Measurements from ENCODE around the gene PPA2. TPM values are rescaled to one million over a fixed set of nuclear protein-coding genes. Genes with fewer than 3 reads are reported as not detected.

Gene PPA2
- polyA plus RNA-seq, 2 donors = 50.2 to 86.8 TPM

DNA sequence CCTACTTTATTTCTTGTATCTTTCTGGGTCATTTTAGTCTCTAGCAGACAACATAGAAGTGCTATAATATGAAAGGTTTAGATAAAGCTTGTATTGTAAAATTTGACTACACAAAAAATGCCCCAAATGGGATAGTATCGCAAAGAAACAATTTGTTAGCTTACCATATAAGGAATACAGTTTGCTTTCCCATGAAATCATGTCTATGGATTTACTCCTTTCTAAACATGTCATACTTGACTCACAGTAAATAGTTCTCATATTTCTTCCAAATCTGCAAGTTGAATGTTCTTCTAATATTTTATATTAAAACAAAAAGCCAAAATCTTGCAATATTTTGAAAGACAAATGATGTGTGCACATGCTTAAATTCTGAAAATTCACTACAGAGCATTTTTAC lies 103.9 kb downstream of the PPA2 start:
- Histone ChIP-seq H3K4me1 (ENCODE audit: control insufficient read depth in 2 of 2, insufficient read depth in 2 of 2, low read length in 1 of 2) (no peaks in the 10 kb centered on the region), H3K4me3 (ENCODE audit: low read depth in 1 of 2, low read length in 2 of 2) (no peak overlapping the region), H3K27me3 (ENCODE audit: control insufficient read depth in 1 of 2, insufficient read depth in 2 of 2, low read length in 2 of 2) (no peaks in the 10 kb centered on the region), H3K36me3 (ENCODE audit: control insufficient read depth in 2 of 2, insufficient read depth in 2 of 2, low read length in 1 of 2) (no peaks in the 10 kb centered on the region), H3K27ac (ENCODE audit: low read depth in 2 of 2, low read length in 1 of 2) (no peak overlapping the region), H3K9me3 (ENCODE audit: control insufficient read depth in 2 of 2, insufficient read depth in 1 of 2, low read depth in 1 of 2, low read length in 1 of 2) (no peaks in the 10 kb centered on the region)
- 80 to 84% methylated on average over 1 of the region's 1 CpG for WGBS, 2 donors

DNA sequence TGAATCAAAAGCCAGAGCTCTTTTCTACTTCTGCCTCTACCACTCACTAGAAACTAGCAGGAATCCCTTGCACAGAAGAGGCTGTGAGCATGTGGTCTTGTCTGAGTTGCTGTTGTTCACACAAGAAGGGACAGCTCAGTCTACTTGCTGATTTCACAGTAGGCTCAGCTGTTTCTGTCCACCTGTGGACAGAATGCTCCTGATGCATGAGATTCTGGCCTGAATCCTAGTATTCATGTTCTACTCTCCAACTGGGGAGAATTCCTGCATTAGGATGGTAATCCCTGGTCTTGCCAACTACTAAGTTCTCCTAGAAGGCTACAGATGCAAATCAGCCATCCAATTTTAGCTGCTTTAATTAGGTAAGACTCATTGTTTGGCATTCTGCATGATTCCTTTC lies 112.8 kb downstream of the PPA2 start:
- no peak overlapping the region for H3K4me3 ChIP-seq (ENCODE audit: low read depth in 1 of 2, low read length in 2 of 2)
- H3K27me3 ChIP-seq (ENCODE audit: control insufficient read depth in 1 of 2, insufficient read depth in 2 of 2, low read length in 2 of 2) = no peaks in the 10 kb centered on the region
- no peak overlapping the region for H3K27ac ChIP-seq (ENCODE audit: low read depth in 2 of 2, low read length in 1 of 2)
- no peaks in the 10 kb centered on the region for H3K9me3 ChIP-seq (ENCODE audit: control insufficient read depth in 2 of 2, insufficient read depth in 1 of 2, low read depth in 1 of 2, low read length in 1 of 2)
- H3K4me1 ChIP-seq (ENCODE audit: control insufficient read depth in 2 of 2, insufficient read depth in 2 of 2, low read length in 1 of 2) = no peaks in the 10 kb centered on the region
- H3K36me3 ChIP-seq (ENCODE audit: control insufficient read depth in 2 of 2, insufficient read depth in 2 of 2, low read length in 1 of 2) = peaks cover 0 to 3% of the 10 kb centered on the region in 2 donors

DNA sequence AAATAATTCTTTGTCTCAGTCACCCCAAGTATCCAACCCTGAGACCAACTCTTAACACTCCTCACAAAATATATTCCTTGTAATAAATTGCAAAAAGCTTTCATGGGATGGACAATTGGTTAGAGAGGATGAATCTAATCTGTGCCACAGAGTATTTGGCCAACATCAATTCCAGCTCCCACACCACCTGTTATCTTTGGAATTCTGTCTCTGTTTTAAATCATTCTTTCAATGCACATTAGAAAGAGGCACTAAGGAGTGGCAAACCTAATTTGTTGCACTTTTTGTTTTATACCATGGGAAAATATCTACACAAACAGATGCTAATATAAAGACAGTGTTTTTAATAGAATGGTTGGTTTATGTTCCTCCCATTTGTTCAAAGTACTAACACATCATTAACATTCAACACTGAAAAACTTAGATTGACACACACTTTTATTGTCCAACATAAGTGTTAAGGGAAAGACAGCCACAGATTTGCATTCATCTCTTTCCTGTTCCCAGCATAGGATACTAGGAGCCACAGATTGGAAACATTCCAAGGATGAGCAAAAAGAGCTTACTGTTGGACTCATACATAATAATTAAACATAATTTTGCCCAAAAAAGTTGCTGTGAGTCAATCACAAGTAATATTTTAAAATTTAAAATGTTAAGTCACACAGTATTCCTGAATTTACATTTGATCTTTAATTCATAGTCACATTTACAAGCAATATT lies 116.4 kb downstream of the PPA2 start:
- H3K4me1 ChIP-seq (ENCODE audit: control insufficient read depth in 2 of 2, insufficient read depth in 2 of 2, low read length in 1 of 2) = no peaks in the 10 kb centered on the region
- H3K36me3 ChIP-seq (ENCODE audit: control insufficient read depth in 2 of 2, insufficient read depth in 2 of 2, low read length in 1 of 2) = peaks cover 0 to 3% of the 10 kb centered on the region in 2 donors
- no peaks in the 10 kb centered on the region for H3K27me3 ChIP-seq (ENCODE audit: control insufficient read depth in 1 of 2, insufficient read depth in 2 of 2, low read length in 2 of 2)
- no peak overlapping the region for H3K4me3 ChIP-seq (ENCODE audit: low read depth in 1 of 2, low read length in 2 of 2)
- no peaks in the 10 kb centered on the region for H3K9me3 ChIP-seq (ENCODE audit: control insufficient read depth in 2 of 2, insufficient read depth in 1 of 2, low read depth in 1 of 2, low read length in 1 of 2)
- no peak overlapping the region for H3K27ac ChIP-seq (ENCODE audit: low read depth in 2 of 2, low read length in 1 of 2)

DNA sequence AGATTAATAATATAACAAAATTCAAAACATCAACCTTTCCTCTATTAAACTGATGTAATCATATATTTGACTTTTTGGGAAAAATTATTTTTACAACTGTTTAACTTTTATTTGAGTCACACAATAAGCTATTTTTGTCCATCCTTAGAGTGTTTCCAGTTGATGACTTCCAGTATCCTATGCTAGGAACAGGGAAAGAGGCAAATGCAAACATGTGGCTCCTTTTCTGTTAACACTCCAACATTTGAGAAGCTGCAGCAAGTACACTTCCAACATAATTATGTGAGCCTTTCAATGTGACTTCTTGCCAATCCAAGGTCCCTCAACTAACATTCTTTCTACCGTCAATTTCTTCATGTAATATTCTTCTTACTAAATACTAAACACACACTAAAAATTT lies 117.7 kb downstream of the PPA2 start:
- Histone ChIP-seq H3K27ac (ENCODE audit: low read depth in 2 of 2, low read length in 1 of 2) (no peak overlapping the region), H3K36me3 (ENCODE audit: control insufficient read depth in 2 of 2, insufficient read depth in 2 of 2, low read length in 1 of 2) (peaks cover 0 to 3% of the 10 kb centered on the region in 2 donors), H3K4me3 (ENCODE audit: low read depth in 1 of 2, low read length in 2 of 2) (no peak overlapping the region), H3K27me3 (ENCODE audit: control insufficient read depth in 1 of 2, insufficient read depth in 2 of 2, low read length in 2 of 2) (no peaks in the 10 kb centered on the region), H3K9me3 (ENCODE audit: control insufficient read depth in 2 of 2, insufficient read depth in 1 of 2, low read depth in 1 of 2, low read length in 1 of 2) (no peaks in the 10 kb centered on the region), H3K4me1 (ENCODE audit: control insufficient read depth in 2 of 2, insufficient read depth in 2 of 2, low read length in 1 of 2) (no peaks in the 10 kb centered on the region)
- 75 to 85% methylated on average over 1 of the region's 1 CpG for WGBS, 2 donors

DNA sequence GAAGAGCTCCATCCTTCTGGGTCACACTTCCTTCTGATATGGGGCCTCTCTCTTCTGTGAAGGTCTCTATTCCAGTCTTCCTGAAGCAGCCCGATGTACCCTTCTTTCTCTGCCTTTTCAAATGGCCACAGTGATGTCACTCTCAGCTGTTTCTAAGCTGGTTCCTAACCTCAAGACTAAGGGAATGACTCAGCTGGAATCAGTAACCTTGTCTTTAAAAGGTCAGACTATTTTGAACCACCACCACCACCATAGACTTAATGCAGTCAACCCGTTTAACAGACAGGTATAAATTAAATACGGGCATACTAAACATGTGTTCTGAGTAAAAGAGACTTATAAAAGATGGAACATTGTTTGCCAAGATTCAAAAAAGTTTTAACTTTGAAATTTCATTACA lies 121.0 kb downstream of the PPA2 start:
- H3K4me3 ChIP-seq (ENCODE audit: low read depth in 1 of 2, low read length in 2 of 2) = no peak overlapping the region
- no peaks in the 10 kb centered on the region for H3K27me3 ChIP-seq (ENCODE audit: control insufficient read depth in 1 of 2, insufficient read depth in 2 of 2, low read length in 2 of 2)
- no peaks in the 10 kb centered on the region for H3K4me1 ChIP-seq (ENCODE audit: control insufficient read depth in 2 of 2, insufficient read depth in 2 of 2, low read length in 1 of 2)
- H3K36me3 ChIP-seq (ENCODE audit: control insufficient read depth in 2 of 2, insufficient read depth in 2 of 2, low read length in 1 of 2) = no peaks in the 10 kb centered on the region
- 84 to 88% methylated on average over 3 of the region's 3 CpGs for WGBS, 2 donors
- H3K27ac ChIP-seq (ENCODE audit: low read depth in 2 of 2, low read length in 1 of 2) = no peak overlapping the region
- no peaks in the 10 kb centered on the region for H3K9me3 ChIP-seq (ENCODE audit: control insufficient read depth in 2 of 2, insufficient read depth in 1 of 2, low read depth in 1 of 2, low read length in 1 of 2)

DNA sequence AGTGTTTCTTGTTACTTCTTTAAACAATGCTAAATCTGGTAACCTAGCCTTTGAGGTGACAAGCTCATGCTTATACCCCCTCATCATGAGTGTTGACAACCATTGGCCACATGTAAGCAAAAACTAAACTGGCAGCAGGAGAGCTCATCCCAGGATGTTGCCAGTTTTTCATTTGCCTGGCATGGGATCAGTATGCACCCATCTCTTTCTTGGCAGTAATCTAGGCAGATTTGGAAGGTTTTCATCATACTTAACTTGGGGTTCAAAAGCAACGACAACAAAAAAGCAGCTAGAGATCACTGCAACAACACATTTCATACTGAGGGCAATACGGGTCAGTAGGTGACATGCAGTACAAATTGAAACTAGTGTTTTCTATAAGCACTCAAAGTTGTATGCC lies 122.0 kb downstream of the PPA2 start:
- Histone ChIP-seq H3K4me1 (ENCODE audit: control insufficient read depth in 2 of 2, insufficient read depth in 2 of 2, low read length in 1 of 2) (no peaks in the 10 kb centered on the region), H3K9me3 (ENCODE audit: control insufficient read depth in 2 of 2, insufficient read depth in 1 of 2, low read depth in 1 of 2, low read length in 1 of 2) (no peaks in the 10 kb centered on the region), H3K27me3 (ENCODE audit: control insufficient read depth in 1 of 2, insufficient read depth in 2 of 2, low read length in 2 of 2) (no peaks in the 10 kb centered on the region), H3K27ac (ENCODE audit: low read depth in 2 of 2, low read length in 1 of 2) (no peak overlapping the region), H3K4me3 (ENCODE audit: low read depth in 1 of 2, low read length in 2 of 2) (no peak overlapping the region), H3K36me3 (ENCODE audit: control insufficient read depth in 2 of 2, insufficient read depth in 2 of 2, low read length in 1 of 2) (no peaks in the 10 kb centered on the region)
- WGBS, 2 donors = 63 to 78% methylated on average over 2 of the region's 2 CpGs

DNA sequence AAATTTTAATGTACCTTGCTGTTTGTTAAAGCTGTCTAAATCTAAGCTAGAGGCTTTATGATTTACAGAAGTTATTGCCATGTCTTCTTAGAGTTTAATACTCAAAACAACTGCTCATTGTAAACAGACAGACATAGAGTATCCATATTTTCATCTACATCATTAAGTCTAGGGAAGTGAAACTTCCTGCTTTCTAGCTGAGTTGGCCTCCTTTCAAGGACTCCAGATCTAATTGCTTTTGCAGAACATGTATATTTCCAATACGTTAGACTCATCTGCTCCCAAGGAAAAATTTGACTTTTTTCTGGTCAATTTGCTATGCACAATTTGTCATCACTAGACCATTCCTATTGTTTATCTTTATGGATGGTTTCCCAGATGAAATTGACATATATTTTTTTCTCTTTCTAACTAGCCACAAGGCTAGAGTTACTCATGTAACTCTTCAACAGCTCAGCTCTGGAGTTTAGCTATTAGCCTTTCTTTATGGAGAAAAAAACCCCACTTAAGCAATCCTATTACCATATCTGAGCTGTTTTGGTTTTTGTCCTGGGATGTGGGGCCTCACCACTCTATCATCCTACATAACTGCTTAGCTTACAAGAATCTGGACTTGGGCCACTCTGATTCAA lies 122.9 kb downstream of the PPA2 start:
- H3K27ac ChIP-seq (ENCODE audit: low read depth in 2 of 2, low read length in 1 of 2) = no peak overlapping the region
- WGBS, 2 donors = 56 to 67% methylated on average over 1 of the region's 1 CpG
- no peaks in the 10 kb centered on the region for H3K9me3 ChIP-seq (ENCODE audit: control insufficient read depth in 2 of 2, insufficient read depth in 1 of 2, low read depth in 1 of 2, low read length in 1 of 2)
- H3K36me3 ChIP-seq (ENCODE audit: control insufficient read depth in 2 of 2, insufficient read depth in 2 of 2, low read length in 1 of 2) = no peaks in the 10 kb centered on the region
- H3K4me3 ChIP-seq (ENCODE audit: low read depth in 1 of 2, low read length in 2 of 2) = no peak overlapping the region
- H3K4me1 ChIP-seq (ENCODE audit: control insufficient read depth in 2 of 2, insufficient read depth in 2 of 2, low read length in 1 of 2) = no peaks in the 10 kb centered on the region
- H3K27me3 ChIP-seq (ENCODE audit: control insufficient read depth in 1 of 2, insufficient read depth in 2 of 2, low read length in 2 of 2) = no peaks in the 10 kb centered on the region

DNA sequence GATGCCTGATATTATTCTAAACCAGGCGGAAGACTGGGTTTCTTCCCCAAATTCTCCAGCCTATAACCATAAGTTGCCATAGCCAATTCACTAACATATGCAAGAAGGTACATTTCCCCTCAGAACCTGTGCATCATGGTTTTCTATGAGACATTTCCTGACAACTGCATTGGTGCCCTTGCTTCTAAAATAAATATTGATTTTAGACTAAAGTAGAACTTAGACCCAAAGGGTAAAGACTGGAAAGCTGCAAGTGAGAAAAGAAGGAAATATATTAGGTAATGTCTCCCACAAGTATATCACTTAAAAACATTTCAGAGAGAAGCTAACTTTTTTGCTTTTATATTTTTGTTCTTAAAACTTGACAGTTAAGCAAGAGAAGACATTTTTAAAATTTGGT lies 125.1 kb downstream of the PPA2 start:
- Histone ChIP-seq H3K27ac (ENCODE audit: low read depth in 2 of 2, low read length in 1 of 2) (no peak overlapping the region), H3K27me3 (ENCODE audit: control insufficient read depth in 1 of 2, insufficient read depth in 2 of 2, low read length in 2 of 2) (no peaks in the 10 kb centered on the region), H3K4me3 (ENCODE audit: low read depth in 1 of 2, low read length in 2 of 2) (no peak overlapping the region), H3K9me3 (ENCODE audit: control insufficient read depth in 2 of 2, insufficient read depth in 1 of 2, low read depth in 1 of 2, low read length in 1 of 2) (no peaks in the 10 kb centered on the region), H3K36me3 (ENCODE audit: control insufficient read depth in 2 of 2, insufficient read depth in 2 of 2, low read length in 1 of 2) (no peaks in the 10 kb centered on the region), H3K4me1 (ENCODE audit: control insufficient read depth in 2 of 2, insufficient read depth in 2 of 2, low read length in 1 of 2) (no peaks in the 10 kb centered on the region)
- 96 to 97% methylated on average over 1 of the region's 1 CpG for WGBS, 2 donors

DNA sequence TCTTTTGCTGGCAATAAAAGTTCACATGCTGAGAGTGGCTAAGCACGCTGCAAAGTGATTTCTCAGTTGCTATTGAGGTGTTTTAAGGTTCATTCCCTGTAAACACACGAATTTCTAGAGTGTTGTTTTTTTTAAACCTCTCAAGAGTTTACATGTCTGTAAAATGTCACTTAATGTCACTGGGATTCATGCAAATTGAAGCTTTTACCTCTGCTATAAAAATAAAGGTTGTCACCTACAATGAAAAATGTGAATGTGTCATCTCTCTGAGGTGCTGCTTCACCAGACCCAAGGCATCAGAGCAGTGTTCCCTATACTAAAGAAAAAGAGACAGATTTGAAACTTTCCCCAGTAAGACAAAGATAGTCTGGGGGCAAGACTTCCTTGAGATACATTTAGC lies 127.0 kb downstream of the PPA2 start:
- H3K4me3 ChIP-seq (ENCODE audit: low read depth in 1 of 2, low read length in 2 of 2) = no peak overlapping the region
- H3K27ac ChIP-seq (ENCODE audit: low read depth in 2 of 2, low read length in 1 of 2) = no peak overlapping the region
- H3K9me3 ChIP-seq (ENCODE audit: control insufficient read depth in 2 of 2, insufficient read depth in 1 of 2, low read depth in 1 of 2, low read length in 1 of 2) = no peaks in the 10 kb centered on the region
- no peaks in the 10 kb centered on the region for H3K36me3 ChIP-seq (ENCODE audit: control insufficient read depth in 2 of 2, insufficient read depth in 2 of 2, low read length in 1 of 2)
- H3K27me3 ChIP-seq (ENCODE audit: control insufficient read depth in 1 of 2, insufficient read depth in 2 of 2, low read length in 2 of 2) = no peaks in the 10 kb centered on the region
- 84 to 85% methylated on average over 2 of the region's 2 CpGs for WGBS, 2 donors
- H3K4me1 ChIP-seq (ENCODE audit: control insufficient read depth in 2 of 2, insufficient read depth in 2 of 2, low read length in 1 of 2) = no peaks in the 10 kb centered on the region

DNA sequence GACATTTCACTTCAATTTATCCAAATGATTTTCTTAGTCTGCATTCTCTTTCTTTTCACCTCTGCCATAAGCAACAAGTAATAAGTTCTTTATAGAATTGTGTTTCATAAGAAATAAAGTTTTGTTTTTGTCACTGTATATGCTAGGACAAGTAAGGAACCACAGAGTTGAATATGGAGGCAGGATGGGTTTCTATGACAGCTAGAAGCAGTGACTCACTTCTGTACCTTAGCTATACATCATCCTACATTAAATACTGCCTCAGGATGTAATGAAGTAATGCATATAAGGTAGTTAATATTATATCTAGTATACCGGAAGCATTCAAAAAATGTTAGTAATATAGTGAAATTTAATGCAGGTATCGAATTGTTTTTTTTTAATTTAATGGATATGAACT lies 128.0 kb downstream of the PPA2 start:
- Histone ChIP-seq H3K27me3 (ENCODE audit: control insufficient read depth in 1 of 2, insufficient read depth in 2 of 2, low read length in 2 of 2) (no peaks in the 10 kb centered on the region), H3K36me3 (ENCODE audit: control insufficient read depth in 2 of 2, insufficient read depth in 2 of 2, low read length in 1 of 2) (no peaks in the 10 kb centered on the region), H3K4me3 (ENCODE audit: low read depth in 1 of 2, low read length in 2 of 2) (no peak overlapping the region), H3K27ac (ENCODE audit: low read depth in 2 of 2, low read length in 1 of 2) (no peak overlapping the region), H3K4me1 (ENCODE audit: control insufficient read depth in 2 of 2, insufficient read depth in 2 of 2, low read length in 1 of 2) (no peaks in the 10 kb centered on the region), H3K9me3 (ENCODE audit: control insufficient read depth in 2 of 2, insufficient read depth in 1 of 2, low read depth in 1 of 2, low read length in 1 of 2) (no peaks in the 10 kb centered on the region)
- 100% methylated on average over 2 of the region's 2 CpGs for WGBS, 2 donors

Data from esophagus (tissue), 2 donors.